Osteoblast (primary cell): ENCODE results near the gene ADAMTS17. TPM values are rescaled to one million over a fixed set of nuclear protein-coding genes. Genes with fewer than 3 reads are reported as not detected.

ENCODE experiments used
- DNase-seq: peaks from one replicate; pipeline ENCODE4 v3.0.0; 2011; ENCODE audit warnings: low spot score, mixed read lengths; ENCODE audit not compliant: insufficient read length; ENCODE audit errors: missing footprints
- H2AFZ ChIP-seq: 2 replicates; pipeline ENCODE4 v1.6.0; 2011; ENCODE audit warnings: mild to moderate bottlenecking, low read length
- H3K27ac ChIP-seq: 2 replicates; pipeline ENCODE4 v1.5.1; 2011; ENCODE audit warnings: mild to moderate bottlenecking, low read depth, low read length, moderate library complexity
- H3K27me3 ChIP-seq: 2 replicates; pipeline ENCODE4 v1.6.0; 2012; ENCODE audit warnings: mild to moderate bottlenecking, control low read depth, inconsistent platforms, low read length, moderate library complexity; ENCODE audit not compliant: insufficient read depth
- H3K36me3 ChIP-seq: 2 replicates; pipeline ENCODE4 v1.5.1; 2011; ENCODE audit warnings: mild to moderate bottlenecking, low read length, control low read depth, moderate library complexity; ENCODE audit not compliant: insufficient read depth
- H3K4me1 ChIP-seq: 2 replicates; pipeline ENCODE4 v1.5.1; 2011; ENCODE audit warnings: mild to moderate bottlenecking, low read length, control low read depth, moderate library complexity; ENCODE audit not compliant: insufficient read depth
- H3K4me2 ChIP-seq: 2 replicates; pipeline ENCODE4 v1.6.0; 2011; ENCODE audit warnings: mild to moderate bottlenecking, low read length; ENCODE audit not compliant: insufficient read depth
- H3K4me3 ChIP-seq: fragments of 200-600 bp; sonication (generic); 3 replicates; pipeline ENCODE4 v1.5.1; 2012; ENCODE audit warnings: mild to moderate bottlenecking, low read length, inconsistent platforms; ENCODE audit not compliant: insufficient read depth
- H3K79me2 ChIP-seq: 2 replicates; pipeline ENCODE4 v1.6.0; 2012; ENCODE audit warnings: mild to moderate bottlenecking, low read length, control low read depth, inconsistent platforms; ENCODE audit not compliant: insufficient read depth
- H3K9me3 ChIP-seq: 2 replicates; pipeline ENCODE4 v1.5.1; 2011; ENCODE audit warnings: low read depth, low read length, control low read depth
- H4K20me1 ChIP-seq: 2 replicates; pipeline ENCODE4 v1.6.0; 2012; ENCODE audit warnings: mild to moderate bottlenecking, low read length, control low read depth; ENCODE audit not compliant: insufficient read depth
- CTCF ChIP-seq: IDR thresholded peaks from 2 replicates; pipeline ENCODE4 v1.5.1; 2011; ENCODE audit warnings: mild to moderate bottlenecking, low read depth, low read length, moderate library complexity; ENCODE audit errors: extremely low read depth
- total RNA-seq: library from RNA; depleted of rRNA; stranded (reverse); fragments of >200 nt; gene quantifications from 2 replicates; pipeline ENCODE4 v1.2.3, GENCODE V29; 2012

Gene ADAMTS17
- total RNA-seq, 1 donor, result under 0.01 TPM

DNA sequence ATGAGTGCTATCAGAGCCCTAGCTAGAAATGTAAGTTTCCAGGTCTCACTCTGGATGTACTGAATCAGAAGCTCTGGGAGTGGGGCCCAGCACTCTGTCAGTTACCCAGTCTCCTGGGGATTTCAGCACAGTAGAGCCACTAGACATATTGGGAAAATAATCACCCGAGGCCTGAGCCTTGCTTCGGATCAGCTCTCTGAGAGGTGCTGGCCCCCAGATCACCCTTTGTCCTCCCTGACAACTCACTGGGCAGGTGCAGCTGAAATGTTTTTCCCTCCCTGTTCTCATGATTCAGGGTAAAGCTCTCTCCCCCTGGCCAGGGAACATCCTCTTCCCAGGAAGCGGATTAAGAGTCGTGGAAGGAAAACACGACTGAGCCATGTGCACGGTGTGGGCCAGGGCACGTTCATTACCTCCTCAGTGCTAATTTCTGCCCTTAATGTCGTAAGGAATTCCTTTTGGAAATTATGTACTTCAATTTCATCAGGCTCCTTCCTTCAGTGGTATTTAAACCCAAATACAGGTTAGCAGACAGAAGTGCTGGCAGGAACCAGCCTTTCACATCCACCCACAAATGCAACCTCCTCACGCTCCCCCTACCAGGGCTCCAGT, 311.8 kb downstream of the ADAMTS17 start:
- Histone ChIP-seq H4K20me1 (no peaks in the 10 kb centered on the region), H3K4me1 (peaks cover 13% of the 10 kb centered on the region), H3K36me3 (no peaks in the 10 kb centered on the region), H3K27ac (no peak overlapping the region), H3K79me2 (no peaks in the 10 kb centered on the region), H3K4me2 (no peak overlapping the region), H3K27me3 (no peaks in the 10 kb centered on the region), H3K4me3 (no peak overlapping the region), H3K9me3 (no peaks in the 10 kb centered on the region), H2AFZ (no peak overlapping the region)
- DNase-seq, result no peak
- TF ChIP-seq CTCF, result no peak

DNA sequence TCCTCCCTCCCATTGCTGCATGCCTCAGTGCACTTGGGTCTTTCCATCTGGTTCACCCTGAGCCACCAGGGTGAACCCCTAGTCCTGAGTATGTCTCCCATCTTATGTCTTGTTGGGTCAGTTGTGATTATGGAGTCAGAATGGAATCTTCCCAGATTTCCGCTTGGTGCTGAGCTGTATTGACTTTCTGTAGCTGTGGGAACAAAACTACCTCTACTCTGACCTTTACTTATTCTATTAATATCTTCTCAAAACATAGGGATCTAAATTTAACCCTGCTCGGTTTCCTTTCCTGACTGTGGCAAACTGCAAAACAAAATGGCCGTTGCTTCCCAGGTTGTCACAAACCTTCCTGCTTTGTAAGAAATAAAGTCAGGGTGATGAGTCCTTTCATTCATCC, 312.7 kb downstream of the ADAMTS17 start:
- H3K4me3 ChIP-seq, result no peak overlapping the region
- H2AFZ ChIP-seq, result no peak overlapping the region
- DNase-seq, result no peak
- no peak for TF ChIP-seq CTCF
- no peak overlapping the region for H3K4me2 ChIP-seq
- H3K4me1 ChIP-seq, result peaks cover 13% of the 10 kb centered on the region
- H3K27ac ChIP-seq, result no peak overlapping the region
- no peaks in the 10 kb centered on the region for H4K20me1 ChIP-seq
- no peaks in the 10 kb centered on the region for H3K9me3 ChIP-seq
- H3K27me3 ChIP-seq, result no peaks in the 10 kb centered on the region
- no peaks in the 10 kb centered on the region for H3K36me3 ChIP-seq
- H3K79me2 ChIP-seq, result no peaks in the 10 kb centered on the region

- Histone ChIP-seq H3K27ac (no peak overlapping the region), H3K4me3 (no peak overlapping the region), H3K9me3 (no peaks in the 10 kb centered on the region), H3K27me3 (no peaks in the 10 kb centered on the region), H4K20me1 (no peaks in the 10 kb centered on the region), H3K4me1 (peaks cover 6% of the 10 kb centered on the region), H3K79me2 (no peaks in the 10 kb centered on the region), H2AFZ (no peak overlapping the region), H3K4me2 (no peak overlapping the region), H3K36me3 (no peaks in the 10 kb centered on the region)
- TF ChIP-seq CTCF, result no peak
- no peak for DNase-seq
These were observed 315.7 kb downstream of the ADAMTS17 start for GRCh38 chr15:100026041-100026440.

- H3K4me2 ChIP-seq, result no peak overlapping the region
- no peaks in the 10 kb centered on the region for H3K36me3 ChIP-seq
- no peaks in the 10 kb centered on the region for H3K27me3 ChIP-seq
- H3K27ac ChIP-seq, result no peak overlapping the region
- H3K79me2 ChIP-seq, result no peaks in the 10 kb centered on the region
- H3K4me3 ChIP-seq, result no peak overlapping the region
- no peak overlapping the region for H2AFZ ChIP-seq
- no peaks in the 10 kb centered on the region for H3K4me1 ChIP-seq
- no peak for DNase-seq
- H3K9me3 ChIP-seq, result no peaks in the 10 kb centered on the region
- no peaks in the 10 kb centered on the region for H4K20me1 ChIP-seq
- no peak for TF ChIP-seq CTCF
These were observed 319.0 kb downstream of the ADAMTS17 start for GRCh38 chr15:100022806-100023205.
